Stimulated activated CD4-positive, alpha-beta T cell treated with anti-CD3 and anti-CD28 coated beads, Interleukin-1b, Interleukin-23, amount 100 ng/mL, for 48 hours (primary cell): ENCODE results near the gene NUP93.

Experiments
- DNase-seq: peaks from one replicate; pipeline ENCODE4 v3.0.0-alpha.2; 2020

The NUP93 gene

GRCh38 chr16:56747486-56748045 lies 17.6 kb downstream of the NUP93 start:
- no peak for DNase-seq

- DNase-seq, result no peak
Observed at GRCh38 chr16:56748191-56748590, 18.3 kb downstream of the NUP93 start.

GRCh38 chr16:56748826-56749225 lies 18.9 kb downstream of the NUP93 start:
- DNase-seq, result no peak

GRCh38 chr16:56749672-56750491 lies 20.0 kb downstream of the NUP93 start:
- DNase-seq, result no peak

GRCh38 chr16:56753410-56753809 lies 23.5 kb downstream of the NUP93 start:
- no peak for DNase-seq

- DNase-seq, result no peak
Observed at GRCh38 chr16:56755038-56755437, 25.1 kb downstream of the NUP93 start.

- DNase-seq, result no peak
Observed at GRCh38 chr16:56758432-56758831, 28.5 kb downstream of the NUP93 start.

GRCh38 chr16:56758930-56759329 lies 29.0 kb downstream of the NUP93 start:
- no peak for DNase-seq

- no peak for DNase-seq
Observed at GRCh38 chr16:56763291-56763916, 33.5 kb downstream of the NUP93 start.

GRCh38 chr16:56764835-56765234 lies 34.9 kb downstream of the NUP93 start:
- DNase-seq, result no peak

GRCh38 chr16:56765949-56766348 lies 36.0 kb downstream of the NUP93 start:
- no peak for DNase-seq

- no peak for DNase-seq
Observed at GRCh38 chr16:56767024-56767423, 37.1 kb downstream of the NUP93 start.

GRCh38 chr16:56769677-56770076 lies 39.7 kb downstream of the NUP93 start:
- no peak for DNase-seq

GRCh38 chr16:56771558-56772279 lies 41.8 kb downstream of the NUP93 start:
- no peak for DNase-seq

- DNase-seq, result no peak
Observed at GRCh38 chr16:56773532-56773931, 43.6 kb downstream of the NUP93 start.

GRCh38 chr16:56774016-56774680 lies 44.2 kb downstream of the NUP93 start:
- no peak for DNase-seq

GRCh38 chr16:56775162-56775561 lies 45.2 kb downstream of the NUP93 start:
- DNase-seq, result no peak

GRCh38 chr16:56776562-56776961 lies 46.6 kb downstream of the NUP93 start:
- DNase-seq, result no peak

- no peak for DNase-seq
Observed at GRCh38 chr16:56777001-56777400, 47.1 kb downstream of the NUP93 start.

GRCh38 chr16:56777482-56777881 lies 47.6 kb downstream of the NUP93 start:
- DNase-seq, result no peak

- DNase-seq, result no peak
Observed at GRCh38 chr16:56779906-56780305, 50.0 kb downstream of the NUP93 start.

GRCh38 chr16:56780646-56781045 lies 50.7 kb downstream of the NUP93 start:
- no peak for DNase-seq

- no peak for DNase-seq
Observed at GRCh38 chr16:56781528-56781961, 51.6 kb downstream of the NUP93 start.
